Uterus (tissue), 2 donors: ENCODE data around the gene AHCYL2.

Experiments
- CTCF ChIP-seq, 4 experiments: fragments of 200-600 bp in 2 of 4; fragments of 450-650 bp in 2 of 4; sonication (generic) in 2 of 4; IDR thresholded peaks; one replicate each; pipeline ENCODE4 v1.5.1; 2016 to 2019; ENCODE audit warnings: antibody characterized with exemption in 4 of 4, mild to moderate bottlenecking in 2 of 4, moderate library complexity in 1 of 4
- POLR2A ChIP-seq, 2 donors: fragments of 450-650 bp; IDR thresholded peaks; one replicate each; pipeline ENCODE4 v1.6.1; 2016; ENCODE audit warnings: antibody characterized with exemption in 2 of 2, mild to moderate bottlenecking in 1 of 2, moderate library complexity in 1 of 2

GRCh38 chr7:129462420-129462819, 237.6 kb downstream of the AHCYL2 start:
- TF ChIP-seq CTCF (IDR thresholded peaks at IDR 0.05) (no peak), POLR2A (IDR thresholded peaks at IDR 0.05) (no peak)
